Lower lobe of right lung (tissue), 2 donors: ENCODE data around the gene PDZD2. TPM values are rescaled to one million over a fixed set of nuclear protein-coding genes. Genes with fewer than 3 reads are reported as not detected.

Source experiments
- ATAC-seq, 2 donors: fragments of 200-7000 bp; cut with Tn5 transposase; one replicate each; pipeline ENCODE4 v1.9.1; 2020 to 2022; ENCODE audit warnings: mild to moderate bottlenecking in 2 of 2, moderate library complexity in 2 of 2
- DNase-seq: peaks from one replicate; pipeline ENCODE4 v3.0.0-alpha.2; 2020
- H3K27ac ChIP-seq: fragments of 200-600 bp; one replicate; pipeline ENCODE4 v1.8.0; 2022
- H3K27me3 ChIP-seq: fragments of 200-600 bp; one replicate; pipeline ENCODE4 v1.8.0; 2022; ENCODE audit warnings: low read depth
- H3K36me3 ChIP-seq: fragments of 200-600 bp; one replicate; pipeline ENCODE4 v1.8.0; 2022; ENCODE audit warnings: mild to moderate bottlenecking
- H3K4me1 ChIP-seq: fragments of 200-600 bp; one replicate; pipeline ENCODE4 v1.8.0; 2022
- H3K4me3 ChIP-seq: fragments of 200-600 bp; one replicate; pipeline ENCODE4 v1.8.0; 2022; ENCODE audit warnings: mild to moderate bottlenecking
- H3K9me3 ChIP-seq: fragments of 200-600 bp; one replicate; pipeline ENCODE4 v1.8.0; 2022
- intact Hi-C: fragments of 100-400 bp; cut with DNase I; formaldehyde crosslinking; loops from one replicate; pipeline ENCODE4 v1.11.0; 2022
- total RNA-seq: library from RNA; stranded (reverse); fragmentation: NEBNext Ultra II Directional; extraction: Animal tissue kit (Norgen Biotek cat#: 25700); gene quantifications from one replicate; pipeline ENCODE4 v1.2.1, GENCODE V29; 2021
- TF ChIP-seq, protein P1 (sequence below): fragments of 200-600 bp; IDR thresholded peaks from one replicate; pipeline ENCODE4 v1.8.0; 2022; ENCODE audit warnings: antibody characterized with exemption, mild to moderate bottlenecking
- donor health status: DM: no; HTN: yes; CAD: no; lungs with severe emphysema.

The PDZD2 gene
- total RNA-seq, 1 donor from 2014 or later = 67.8 TPM

DNA sequence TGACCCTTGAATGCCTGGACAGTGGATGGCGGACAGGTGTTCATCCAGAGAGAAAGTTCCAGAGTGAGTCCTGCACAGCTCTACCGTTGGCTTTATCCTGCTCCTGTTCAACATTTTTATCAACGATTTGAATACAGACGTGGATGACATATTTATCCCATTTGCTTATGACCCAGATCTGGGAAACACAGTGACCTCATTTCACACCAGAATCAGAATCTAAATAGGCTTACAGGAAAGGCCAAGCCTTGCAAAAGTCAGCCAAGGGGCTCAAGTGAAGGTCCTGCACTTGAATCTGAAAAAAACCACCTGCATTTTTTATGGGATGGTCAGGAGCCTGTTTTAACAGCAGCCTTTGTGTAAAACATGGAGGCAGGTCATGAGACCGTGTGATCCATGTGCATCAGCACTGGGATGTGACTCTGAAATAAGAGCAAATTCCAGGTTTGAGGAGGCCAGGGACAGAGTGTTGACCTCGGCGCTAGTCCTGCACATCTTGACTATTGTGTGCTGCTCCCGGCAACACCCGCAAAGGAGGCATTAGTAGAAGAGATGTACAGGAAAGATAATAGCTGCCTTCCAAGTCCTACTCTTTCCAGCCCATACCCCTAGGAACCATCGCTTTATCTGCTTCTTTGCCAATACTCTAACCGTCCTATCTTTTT is 18.5 kb downstream of the PDZD2 start:
- Histone ChIP-seq H3K4me1 (no peaks in the 10 kb centered on the region), H3K27me3 (no peaks in the 10 kb centered on the region), H3K9me3 (no peaks in the 10 kb centered on the region), H3K27ac (no peak overlapping the region), H3K36me3 (no peaks in the 10 kb centered on the region), H3K4me3 (no peak overlapping the region)
- intact Hi-C loops = no loop called here
- TF ChIP-seq, protein P1, sequence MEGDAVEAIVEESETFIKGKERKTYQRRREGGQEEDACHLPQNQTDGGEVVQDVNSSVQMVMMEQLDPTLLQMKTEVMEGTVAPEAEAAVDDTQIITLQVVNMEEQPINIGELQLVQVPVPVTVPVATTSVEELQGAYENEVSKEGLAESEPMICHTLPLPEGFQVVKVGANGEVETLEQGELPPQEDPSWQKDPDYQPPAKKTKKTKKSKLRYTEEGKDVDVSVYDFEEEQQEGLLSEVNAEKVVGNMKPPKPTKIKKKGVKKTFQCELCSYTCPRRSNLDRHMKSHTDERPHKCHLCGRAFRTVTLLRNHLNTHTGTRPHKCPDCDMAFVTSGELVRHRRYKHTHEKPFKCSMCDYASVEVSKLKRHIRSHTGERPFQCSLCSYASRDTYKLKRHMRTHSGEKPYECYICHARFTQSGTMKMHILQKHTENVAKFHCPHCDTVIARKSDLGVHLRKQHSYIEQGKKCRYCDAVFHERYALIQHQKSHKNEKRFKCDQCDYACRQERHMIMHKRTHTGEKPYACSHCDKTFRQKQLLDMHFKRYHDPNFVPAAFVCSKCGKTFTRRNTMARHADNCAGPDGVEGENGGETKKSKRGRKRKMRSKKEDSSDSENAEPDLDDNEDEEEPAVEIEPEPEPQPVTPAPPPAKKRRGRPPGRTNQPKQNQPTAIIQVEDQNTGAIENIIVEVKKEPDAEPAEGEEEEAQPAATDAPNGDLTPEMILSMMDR = no peak
- DNase-seq = no peak
- no peak for ATAC-seq

DNA sequence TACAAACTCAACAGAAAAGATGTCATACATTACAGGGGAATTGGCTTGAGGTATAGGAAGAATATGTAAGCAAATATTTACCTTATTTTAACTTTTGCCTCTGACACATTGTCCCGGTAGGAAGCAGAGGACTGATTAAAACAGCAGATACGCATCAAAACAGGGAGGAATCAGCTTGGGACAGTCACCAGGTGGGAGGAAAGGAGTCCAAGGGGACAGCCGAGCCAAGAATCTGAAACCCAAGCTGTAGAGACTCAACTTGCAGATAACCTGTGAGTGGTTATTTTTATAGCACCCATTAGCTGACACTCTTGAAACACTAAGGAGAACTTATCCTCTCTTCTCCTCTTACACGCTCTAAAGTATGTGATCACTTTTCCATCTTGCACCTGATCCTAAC is 22.3 kb downstream of the PDZD2 start:
- no peak for DNase-seq
- H3K4me1 ChIP-seq = no peaks in the 10 kb centered on the region
- no peaks in the 10 kb centered on the region for H3K36me3 ChIP-seq
- no peaks in the 10 kb centered on the region for H3K27me3 ChIP-seq
- no peaks in the 10 kb centered on the region for H3K9me3 ChIP-seq
- ATAC-seq = no peak
- TF ChIP-seq, protein P1 = no peak
- H3K4me3 ChIP-seq = no peak overlapping the region
- H3K27ac ChIP-seq = no peak overlapping the region
- intact Hi-C loops = no loop called here

DNA sequence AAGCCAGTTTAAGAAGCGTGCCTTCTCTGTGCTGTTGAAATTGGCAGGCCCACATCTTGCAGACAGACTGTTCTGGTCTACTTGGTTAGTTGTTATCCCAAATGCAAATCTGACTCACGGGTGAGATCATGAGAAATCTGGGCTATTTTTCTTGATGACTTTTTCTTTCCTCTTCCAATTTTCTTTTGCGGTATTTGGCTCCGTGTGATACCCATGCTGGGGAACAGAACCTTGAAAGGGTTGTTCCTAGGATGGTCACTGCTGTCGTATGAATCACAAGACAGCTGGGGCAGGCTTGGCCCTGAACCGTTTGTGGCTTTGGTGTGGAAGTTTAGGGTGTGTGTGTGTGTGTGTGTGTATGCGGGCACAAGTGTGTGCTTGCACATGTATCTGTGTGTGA is 24.6 kb downstream of the PDZD2 start:
- TF ChIP-seq, protein P1 = no peak
- intact Hi-C loops = no loop called here
- H3K27ac ChIP-seq = no peak overlapping the region
- no peaks in the 10 kb centered on the region for H3K4me1 ChIP-seq
- H3K36me3 ChIP-seq = no peaks in the 10 kb centered on the region
- H3K9me3 ChIP-seq = no peaks in the 10 kb centered on the region
- ATAC-seq (no peak), DNase-seq (no peak)
- no peaks in the 10 kb centered on the region for H3K27me3 ChIP-seq
- H3K4me3 ChIP-seq = no peak overlapping the region

DNA sequence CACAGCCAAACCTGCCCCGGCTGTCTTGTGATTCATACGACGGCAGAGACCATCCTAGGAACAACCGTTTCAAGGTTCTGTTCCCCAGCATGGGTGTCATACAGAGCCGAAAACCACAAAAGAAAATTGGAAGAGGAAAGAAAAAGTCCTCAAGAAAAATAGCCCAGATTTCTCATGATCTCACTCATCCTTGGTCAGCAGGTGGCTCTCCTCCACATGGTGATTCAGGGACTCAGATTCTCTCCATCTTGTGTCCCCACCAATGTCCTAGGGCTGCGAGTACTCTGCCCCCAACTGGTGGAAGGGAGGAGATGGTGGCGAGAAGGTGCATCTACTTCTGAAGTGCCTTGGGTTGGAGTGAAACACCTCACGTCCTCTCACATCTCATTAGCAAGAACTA is 25.6 kb downstream of the PDZD2 start:
- Histone ChIP-seq H3K27me3 (no peaks in the 10 kb centered on the region), H3K4me1 (no peaks in the 10 kb centered on the region), H3K36me3 (no peaks in the 10 kb centered on the region), H3K27ac (no peak overlapping the region), H3K4me3 (no peak overlapping the region), H3K9me3 (no peaks in the 10 kb centered on the region)
- DNase-seq (no peak), ATAC-seq (no peak)
- intact Hi-C loops = no loop called here
- TF ChIP-seq, protein P1 = no peak

DNA sequence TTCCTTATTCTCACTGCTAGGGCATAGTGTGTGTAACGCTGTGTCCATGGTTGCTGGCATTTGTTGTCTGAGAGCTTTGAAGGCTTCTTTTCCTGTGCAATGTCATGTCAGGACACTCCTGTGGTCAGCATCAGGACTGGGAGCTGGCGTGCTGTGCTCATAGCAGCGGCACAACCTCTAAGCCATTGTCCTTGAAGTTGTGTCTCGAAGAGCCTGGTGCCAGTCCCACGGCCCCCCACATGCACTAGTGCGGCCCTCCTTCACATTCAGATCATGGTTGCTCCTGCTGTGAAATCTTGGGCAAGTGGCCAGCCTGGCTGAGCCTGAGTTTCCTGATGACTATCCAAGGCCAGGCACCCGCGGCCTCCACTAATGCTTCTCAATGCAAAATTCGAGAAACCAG is 32.4 kb downstream of the PDZD2 start:
- no peaks in the 10 kb centered on the region for H3K4me1 ChIP-seq
- no peak overlapping the region for H3K4me3 ChIP-seq
- H3K27ac ChIP-seq = no peak overlapping the region
- no peak for ATAC-seq
- TF ChIP-seq, protein P1 = no peak
- no peaks in the 10 kb centered on the region for H3K9me3 ChIP-seq
- no peak for DNase-seq
- H3K36me3 ChIP-seq = no peaks in the 10 kb centered on the region
- intact Hi-C loops = no loop called here
- no peaks in the 10 kb centered on the region for H3K27me3 ChIP-seq
